Astrocyte (in vitro differentiated cells and primary cell): ENCODE measurements around the gene EFEMP1.

Experiments
- CTCF ChIP-seq: IDR thresholded peaks from 2 replicates; pipeline ENCODE4 v1.5.1; 2011; ENCODE audit warnings: low read depth, mild to moderate bottlenecking, inconsistent platforms, low read length, moderate library complexity; ENCODE audit not compliant: insufficient read depth
- EZH2 ChIP-seq: IDR thresholded peaks from 2 replicates; pipeline ENCODE4 v1.6.1; 2012; ENCODE audit warnings: mild to moderate bottlenecking, low read length, inconsistent platforms; ENCODE audit not compliant: insufficient read depth

DNA sequence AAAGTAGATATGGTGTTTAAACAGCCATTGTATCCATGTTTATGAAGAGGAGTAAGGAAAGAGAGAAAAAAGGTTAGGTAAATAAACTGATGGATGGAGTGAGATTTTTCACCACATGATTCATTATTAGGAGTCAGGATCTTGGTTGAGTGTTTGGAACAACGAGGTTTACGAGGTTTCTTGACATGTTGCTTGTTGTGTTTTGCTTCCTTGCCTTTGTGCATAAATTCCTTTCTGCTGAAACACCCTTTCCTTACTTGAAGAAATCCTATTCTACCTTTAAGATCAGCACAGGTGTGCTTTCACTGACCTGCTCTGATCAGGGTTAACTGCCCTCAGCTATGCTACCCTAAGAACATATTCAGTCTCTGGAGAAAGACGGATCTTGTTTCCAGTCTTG, 66.6 kb downstream of the EFEMP1 start:
- no peak for TF ChIP-seq CTCF
- no peak for TF ChIP-seq EZH2
